Activated naive CD8-positive, alpha-beta T cell treated with anti-CD3 and anti-CD28 coated beads, Interleukin-2, amount 10 ng/mL, durations not matched to agents 7 days and 5 days (primary cell): Measurements from ENCODE around the gene ZNF770. TPM values are rescaled to one million over a fixed set of nuclear protein-coding genes. Genes with fewer than 3 reads are reported as not detected.
"Not testable (repeated sequence)": the region's sequence is repeated elsewhere in the genome, so short reads cannot be mapped to it uniquely, and the experiment has no call there.

ENCODE experiments used
- ATAC-seq: fragments of 150-1000 bp; cut with Tn5 transposase; one replicate; pipeline ENCODE4 v1.10.0; 2021; ENCODE audit warnings: low read depth, moderate library complexity
- POLR2A ChIA-PET: fragments of 350-600 bp; sonication (Branson Sonifier 250); formaldehyde crosslinking; loops from one replicate; lab custom pipeline; 2021; ENCODE audit warnings: antibody characterized with exemption; lab: Charles Lee
- DNase-seq: peaks from one replicate; pipeline ENCODE4 v3.0.0; 2021
- H3K27ac Mint-ChIP-seq: one replicate; pipeline ENCODE4 v1.8.0; 2022; ENCODE audit warnings: mild to moderate bottlenecking, mixed read lengths
- H3K27me3 Mint-ChIP-seq: one replicate; pipeline ENCODE4 v1.8.0; 2022; ENCODE audit warnings: mild to moderate bottlenecking, moderate library complexity, mixed read lengths
- H3K36me3 Mint-ChIP-seq: one replicate; pipeline ENCODE4 v1.8.0; 2021; ENCODE audit warnings: mild to moderate bottlenecking, mixed read lengths
- H3K4me1 Mint-ChIP-seq: one replicate; pipeline ENCODE4 v1.8.0; 2021; ENCODE audit warnings: mixed read lengths
- H3K4me3 Mint-ChIP-seq: one replicate; pipeline ENCODE4 v1.8.0; 2022; ENCODE audit warnings: mild to moderate bottlenecking, moderate library complexity, mixed read lengths
- H3K9me3 Mint-ChIP-seq: one replicate; pipeline ENCODE4 v1.8.0; 2021; ENCODE audit warnings: mixed read lengths
- total RNA-seq, 2 experiments: library from RNA; stranded (reverse); gene quantifications; one replicate each; pipeline ENCODE4 v1.2.3, GENCODE V29; 2021

The ZNF770 gene
- total RNA-seq, 2 experiments from 2014 or later = 43.3 to 50.2 TPM

DNA sequence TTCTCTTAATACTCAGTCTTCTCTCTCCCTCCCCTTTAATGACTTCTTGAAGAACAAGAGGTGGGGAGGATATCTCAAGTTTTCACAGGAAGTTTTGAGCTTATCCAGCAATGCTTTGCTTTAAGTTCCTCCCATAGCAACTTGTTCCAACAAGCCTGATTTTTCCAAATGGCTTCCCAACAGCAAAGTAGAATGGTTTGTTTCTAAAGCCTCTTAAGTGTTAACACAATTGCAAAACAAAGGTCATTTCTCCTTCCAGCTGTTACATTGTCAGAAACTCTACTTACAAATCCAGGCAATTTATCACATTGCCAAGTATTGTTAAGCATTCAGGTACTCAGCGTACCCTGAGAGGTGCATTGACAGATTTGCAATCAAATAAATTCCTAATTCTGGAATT lies 6.8 kb upstream of the ZNF770 start:
- Mint-ChIP-seq H3K27ac (no peak overlapping the region), H3K4me1 (peaks cover 11% of the 10 kb centered on the region), H3K4me3 (no peak overlapping the region), H3K27me3 (no peaks in the 10 kb centered on the region), H3K36me3 (no peaks in the 10 kb centered on the region), H3K9me3 (no peaks in the 10 kb centered on the region)
- DNase-seq = no peak
- no peak for ATAC-seq
- POLR2A ChIA-PET = no interaction called here

DNA sequence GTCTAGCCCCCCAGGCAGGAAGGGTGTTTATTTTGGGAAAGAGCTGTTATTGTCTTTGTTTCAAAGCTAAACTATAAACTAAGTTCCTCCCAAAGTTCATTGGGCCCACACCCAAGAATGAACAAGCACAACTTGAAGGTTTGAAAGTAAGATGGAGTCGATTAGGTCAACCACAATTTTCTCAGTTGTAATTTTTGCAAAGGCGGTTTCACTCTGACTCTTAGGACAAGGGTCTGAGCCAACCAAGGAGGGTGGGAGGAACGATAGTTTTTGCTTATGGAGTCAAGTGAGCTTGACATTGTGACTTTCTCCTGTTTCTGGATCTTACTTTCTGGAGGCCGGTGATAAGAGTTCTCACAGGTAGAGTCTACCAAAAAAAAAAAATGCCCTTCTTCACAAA lies 5.8 kb upstream of the ZNF770 start:
- ATAC-seq = no peak
- H3K4me1 Mint-ChIP-seq = peaks cover 14% of the 10 kb centered on the region
- H3K36me3 Mint-ChIP-seq = no peaks in the 10 kb centered on the region
- no peak for DNase-seq
- H3K27me3 Mint-ChIP-seq = no peaks in the 10 kb centered on the region
- H3K27ac Mint-ChIP-seq = peak overlapping the region; percentile 17
- no peaks in the 10 kb centered on the region for H3K9me3 Mint-ChIP-seq
- POLR2A ChIA-PET = interaction anchor here (1.3 kb wide), 1 partner anchor 24 kb away, joined by 4 read pairs; the partner anchor contains the start of gene AQR
- no peak overlapping the region for H3K4me3 Mint-ChIP-seq

DNA sequence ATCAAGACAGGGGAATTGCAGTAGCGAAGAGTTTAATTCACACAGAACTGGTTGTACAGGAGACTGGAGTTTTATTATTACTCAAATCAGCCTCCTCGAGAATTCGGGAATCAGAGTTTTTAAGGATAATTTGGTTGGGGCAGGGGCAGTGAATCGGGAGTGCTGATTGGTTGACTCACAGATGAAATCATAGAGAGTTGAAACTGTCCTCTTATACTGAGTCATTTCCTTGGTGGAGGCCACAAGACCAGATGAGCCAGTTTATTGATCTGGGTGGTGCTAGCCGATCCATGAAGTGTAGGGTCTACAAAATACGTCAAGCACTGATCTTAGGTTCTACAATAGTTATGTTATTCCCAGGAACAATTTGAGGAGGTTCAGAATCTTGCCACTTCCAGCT lies 5.3 kb upstream of the ZNF770 start:
- DNase-seq = no peak
- H3K36me3 Mint-ChIP-seq = no peaks in the 10 kb centered on the region
- ATAC-seq = no peak
- POLR2A ChIA-PET = interaction anchor here (1.3 kb wide), 1 partner anchor 23 kb away, joined by 4 read pairs; the partner anchor contains the start of gene AQR
- H3K9me3 Mint-ChIP-seq = no peaks in the 10 kb centered on the region
- peak overlapping the region; percentile 17 for H3K27ac Mint-ChIP-seq
- H3K4me1 Mint-ChIP-seq = peaks cover 14% of the 10 kb centered on the region
- no peak overlapping the region for H3K4me3 Mint-ChIP-seq
- H3K27me3 Mint-ChIP-seq = no peaks in the 10 kb centered on the region

DNA sequence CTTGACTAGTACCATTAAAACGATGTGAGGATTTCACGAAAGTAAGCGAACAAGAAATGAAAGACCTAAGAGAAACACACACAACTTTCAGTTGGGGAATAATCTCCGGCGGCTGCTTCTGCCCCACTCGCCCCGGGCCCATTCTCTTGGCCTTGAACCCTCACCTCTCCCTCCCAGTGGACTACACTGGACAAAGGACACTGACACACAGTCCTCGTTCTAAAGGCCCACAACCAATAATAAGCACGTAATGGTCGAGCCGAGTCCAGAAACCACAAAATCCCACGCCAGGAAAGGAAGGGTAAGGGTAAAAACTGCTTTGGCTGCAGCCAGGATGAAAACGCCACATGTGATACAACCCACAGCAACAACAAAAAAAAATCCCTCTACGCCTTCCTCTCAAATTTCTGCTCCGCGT lies 469 bp downstream of the ZNF770 start:
- Mint-ChIP-seq H3K4me1 (peaks cover 22% of the 10 kb centered on the region), H3K27me3 (no peaks in the 10 kb centered on the region), H3K27ac (peak overlapping the region; percentile 95), H3K4me3 (peak overlapping the region; percentile 94), H3K9me3 (no peaks in the 10 kb centered on the region), H3K36me3 (peaks cover 15% of the 10 kb centered on the region)
- DNase-seq (no peak), ATAC-seq (no peak)
- POLR2A ChIA-PET = interaction anchor here (0.7 to 3.3 kb wide), 11 partner anchors 11 to 886 kb away, joined by 3 to 85 read pairs (median 5); partner anchors contain the start of genes AQR, DPH6, EMC7 and KATNBL1

DNA sequence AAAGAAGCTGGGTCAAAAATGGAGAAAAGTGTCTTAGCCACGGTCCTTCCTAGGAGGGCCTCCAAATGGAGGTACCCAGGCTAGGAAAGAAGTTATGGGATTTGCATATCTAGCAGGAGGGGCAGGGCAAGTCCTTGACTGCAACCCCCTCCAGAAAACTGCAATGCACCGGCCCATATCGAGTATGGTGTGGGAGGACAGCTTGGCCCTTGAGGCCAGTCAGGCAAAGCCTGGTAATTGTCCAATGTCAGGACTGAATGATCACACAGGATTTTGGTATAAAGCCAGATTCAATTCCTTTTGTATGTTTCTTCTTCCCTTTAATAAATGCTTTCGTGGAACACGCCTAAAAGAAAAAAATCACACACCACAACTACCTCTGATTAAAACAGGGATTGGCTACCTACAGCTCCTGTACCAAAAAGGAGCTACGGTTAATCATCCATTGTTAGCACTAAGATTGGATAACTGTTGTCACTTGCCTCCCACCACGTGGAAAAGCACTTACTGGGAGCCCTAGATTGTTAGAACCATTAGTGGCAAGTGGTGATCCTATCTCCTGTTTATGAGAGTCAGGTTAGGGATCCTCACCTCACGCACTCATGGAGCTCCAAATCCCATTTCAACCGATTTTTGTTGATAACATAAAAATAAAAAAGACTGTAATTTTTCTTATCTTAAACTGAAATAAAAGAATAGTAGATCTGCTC lies 1.2 kb downstream of the ZNF770 start:
- ATAC-seq (no peak), DNase-seq (no peak)
- H3K27me3 Mint-ChIP-seq = no peaks in the 10 kb centered on the region
- POLR2A ChIA-PET = interaction anchor here (1.6 to 2.0 kb wide), 2 partner anchors 13 to 18 kb away, joined by 7 to 9 read pairs; partner anchors contain the start of gene AQR
- no peaks in the 10 kb centered on the region for H3K9me3 Mint-ChIP-seq
- H3K4me1 Mint-ChIP-seq = peaks cover 22% of the 10 kb centered on the region
- peak overlapping the region; percentile 95 for H3K27ac Mint-ChIP-seq
- H3K36me3 Mint-ChIP-seq = peaks cover 18% of the 10 kb centered on the region
- H3K4me3 Mint-ChIP-seq = peak overlapping the region; percentile 94

DNA sequence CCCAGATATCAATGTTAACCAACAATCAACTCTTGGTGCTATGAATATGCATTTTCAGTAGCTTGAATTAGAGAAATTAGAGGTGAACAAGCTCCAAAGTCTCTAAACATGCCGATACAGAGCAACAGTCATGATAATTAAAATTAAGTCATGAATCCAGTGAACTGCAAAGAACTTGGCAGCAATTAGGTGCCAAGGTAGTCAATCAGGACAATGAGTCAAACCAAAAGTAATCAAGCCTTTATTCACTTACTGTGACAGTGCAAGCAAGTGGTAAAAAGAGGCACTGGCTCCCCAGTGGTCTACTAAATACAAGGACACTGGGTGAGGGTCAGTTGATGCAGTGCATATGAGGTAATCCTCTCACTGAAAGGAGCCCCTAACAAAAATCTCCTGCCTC lies 1.8 kb downstream of the ZNF770 start:
- POLR2A ChIA-PET = interaction anchor here (1.6 kb wide), 1 partner anchor 17 kb away, joined by 9 read pairs; the partner anchor contains the start of gene AQR
- no peak for ATAC-seq
- no peak for DNase-seq
- Mint-ChIP-seq H3K4me3 (peak overlapping the region; percentile 94), H3K36me3 (peaks cover 18% of the 10 kb centered on the region), H3K4me1 (peaks cover 22% of the 10 kb centered on the region), H3K9me3 (no peaks in the 10 kb centered on the region), H3K27ac (peak overlapping the region; percentile 95), H3K27me3 (no peaks in the 10 kb centered on the region)

DNA sequence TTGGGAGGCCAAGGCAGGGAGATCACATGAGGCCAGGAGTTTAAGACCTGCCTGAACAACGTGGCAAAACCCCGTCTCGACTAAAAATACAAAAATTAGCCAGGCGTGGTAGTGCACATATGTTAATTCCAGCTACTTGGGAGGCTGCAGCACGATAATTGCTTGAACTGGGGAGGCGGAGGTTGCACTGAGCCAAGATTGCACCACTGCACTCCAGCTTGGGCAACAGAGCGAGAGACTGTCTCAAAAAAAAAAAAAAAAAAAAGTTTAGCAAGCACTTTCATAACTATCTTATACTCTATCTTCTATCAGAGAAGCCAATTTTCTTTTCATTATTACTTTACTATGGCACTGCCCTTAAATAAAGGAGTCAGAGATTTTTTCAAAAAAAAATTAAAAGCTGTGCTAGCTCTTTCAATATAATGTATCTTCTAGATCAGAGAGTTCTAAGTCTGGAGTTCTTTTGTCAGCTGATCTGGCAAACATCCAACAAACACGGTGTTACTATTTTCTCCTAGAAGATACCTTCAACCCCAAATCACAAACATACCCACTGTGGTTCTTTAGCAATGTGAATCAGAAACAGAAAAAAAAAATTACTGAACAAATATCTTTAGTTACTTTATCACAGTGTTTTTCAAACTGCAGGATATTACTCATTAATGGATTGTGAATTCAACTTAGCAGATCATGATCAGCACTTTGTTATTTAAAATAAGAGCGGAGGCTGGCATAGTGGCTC lies 3.0 kb downstream of the ZNF770 start:
- ATAC-seq (no peak), DNase-seq (no peak)
- H3K27me3 Mint-ChIP-seq = no peaks in the 10 kb centered on the region
- peaks cover 22% of the 10 kb centered on the region for H3K4me1 Mint-ChIP-seq
- POLR2A ChIA-PET = interaction anchor here (1.2 kb wide), 1 partner anchor 15 kb away, joined by 5 read pairs; the partner anchor contains the start of gene AQR
- H3K27ac Mint-ChIP-seq = peak overlapping the region; percentile 54
- no peaks in the 10 kb centered on the region for H3K9me3 Mint-ChIP-seq
- H3K36me3 Mint-ChIP-seq = peaks cover 18% of the 10 kb centered on the region
- peak overlapping the region; percentile 44 for H3K4me3 Mint-ChIP-seq

DNA sequence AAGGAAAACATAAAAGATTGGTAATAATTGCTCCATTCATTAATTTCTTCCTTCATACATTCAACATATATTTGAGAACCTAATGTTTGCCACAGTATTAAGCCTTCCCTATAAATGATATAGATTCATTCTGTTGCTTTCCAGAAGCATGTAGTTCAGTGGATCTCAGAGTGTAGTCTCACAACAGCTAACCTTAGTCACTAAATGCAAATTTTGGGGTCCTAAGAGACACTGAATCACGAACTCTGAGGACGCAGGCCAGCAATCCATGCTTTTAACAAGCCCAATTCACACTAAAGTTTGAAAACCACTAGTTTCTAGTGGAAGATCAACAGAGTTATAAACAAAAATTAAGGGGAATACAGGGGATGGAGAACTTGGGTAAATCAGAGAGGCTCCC lies 11.3 kb downstream of the ZNF770 start:
- H3K36me3 Mint-ChIP-seq = peaks cover 4% of the 10 kb centered on the region

DNA sequence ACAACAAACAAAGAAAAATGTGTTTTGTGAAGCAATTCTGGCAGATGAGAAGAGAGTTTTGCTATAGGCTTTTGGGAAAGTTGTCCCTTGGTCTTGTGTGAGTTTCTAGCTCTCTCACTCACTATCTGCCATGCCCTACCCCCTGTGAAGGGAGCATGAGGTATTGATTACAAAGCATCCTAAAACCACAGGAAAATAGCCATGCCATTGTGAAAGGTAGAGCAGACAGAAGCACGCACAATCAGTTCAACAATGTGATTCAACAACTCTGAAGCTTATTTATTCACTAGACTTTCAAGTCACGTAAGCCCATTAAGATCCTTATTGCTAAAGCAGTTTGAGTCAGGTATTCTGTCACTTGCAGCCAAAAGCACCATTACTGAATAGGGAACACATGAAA lies 12.0 kb downstream of the ZNF770 start:
- ATAC-seq (no peak), DNase-seq (no peak)
- Mint-ChIP-seq H3K9me3 (no peaks in the 10 kb centered on the region), H3K36me3 (peaks cover 4% of the 10 kb centered on the region), H3K4me1 (peaks cover 2% of the 10 kb centered on the region), H3K27ac (no peak overlapping the region), H3K4me3 (no peak overlapping the region), H3K27me3 (no peaks in the 10 kb centered on the region)
- POLR2A ChIA-PET = interaction anchor here (1.7 kb wide), 1 partner anchor 12 kb away, joined by 6 read pairs; the partner anchor contains the start of gene ZNF770

More for the DNA sequence above, 11.3 kb downstream of the ZNF770 start:
- DNase-seq = no peak
- H3K27ac Mint-ChIP-seq = no peak overlapping the region
- H3K4me3 Mint-ChIP-seq = no peak overlapping the region
- peaks cover 4% of the 10 kb centered on the region for H3K4me1 Mint-ChIP-seq
- no peak for ATAC-seq
- POLR2A ChIA-PET = interaction anchor here (1.7 kb wide), 1 partner anchor 11 kb away, joined by 6 read pairs; the partner anchor contains the start of gene ZNF770
- no peaks in the 10 kb centered on the region for H3K9me3 Mint-ChIP-seq
- no peaks in the 10 kb centered on the region for H3K27me3 Mint-ChIP-seq

DNA sequence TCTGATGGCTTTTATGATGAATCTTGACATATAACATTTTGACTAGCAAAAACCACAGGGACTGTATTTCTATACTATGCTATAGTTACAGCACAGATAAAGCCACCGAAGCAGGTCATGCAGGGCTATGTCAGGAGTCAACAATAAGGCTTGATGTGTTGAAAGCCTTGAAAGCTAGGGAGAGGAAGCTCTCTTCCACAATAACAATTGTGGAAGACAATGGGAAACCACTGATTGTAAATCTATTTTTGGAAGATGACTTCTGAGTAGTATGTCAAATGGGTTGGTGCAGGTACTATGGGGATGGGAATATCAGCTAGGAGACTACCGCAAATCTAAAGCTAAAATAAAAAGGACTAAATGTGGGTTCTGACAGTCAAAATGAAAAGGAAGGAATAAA lies 14.6 kb downstream of the ZNF770 start:
- Mint-ChIP-seq H3K9me3 (no peaks in the 10 kb centered on the region), H3K4me3 (no peak overlapping the region), H3K27me3 (no peaks in the 10 kb centered on the region), H3K27ac (no peak overlapping the region), H3K36me3 (peaks cover 6% of the 10 kb centered on the region), H3K4me1 (peaks cover 6% of the 10 kb centered on the region)
- POLR2A ChIA-PET = interaction anchor here (1.5 kb wide), 1 partner anchor 15 kb away, joined by 7 read pairs; the partner anchor contains the start of gene ZNF770
- ATAC-seq (no peak), DNase-seq (no peak)

DNA sequence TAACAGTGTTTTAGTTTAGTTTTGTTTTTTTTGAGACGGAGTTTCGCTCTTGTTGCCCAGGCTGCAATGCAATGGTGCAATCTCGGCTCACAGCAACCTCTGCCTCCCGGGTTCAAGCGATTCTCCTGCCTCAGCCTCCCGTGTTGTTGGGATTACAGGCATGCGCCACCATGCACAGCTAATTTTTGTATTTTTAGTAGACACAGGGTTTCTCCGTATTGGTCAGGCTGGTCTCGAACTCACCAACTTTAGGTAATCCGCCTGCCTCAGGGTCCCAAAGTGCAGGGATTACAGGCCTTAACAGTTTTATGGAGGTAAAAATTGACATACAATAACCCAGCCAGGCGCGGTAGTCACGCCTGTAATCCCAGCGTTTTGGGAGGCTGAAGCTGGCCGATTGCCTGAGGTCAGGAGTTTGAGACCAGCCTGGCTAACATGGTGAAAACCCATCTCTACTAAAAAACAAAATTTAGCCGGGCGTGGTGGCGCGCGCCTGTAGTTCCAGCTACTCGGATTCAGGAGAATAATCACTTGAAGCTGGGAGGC lies 17.9 kb downstream of the ZNF770 start:
- H3K27me3 Mint-ChIP-seq, ATAC-seq, DNase-seq, H3K9me3 Mint-ChIP-seq: not testable (repeated sequence)
- peak overlapping the region; percentile 87 for H3K27ac Mint-ChIP-seq
- peak overlapping the region; percentile 95 for H3K4me3 Mint-ChIP-seq
- H3K36me3 Mint-ChIP-seq = peaks cover 11% of the 10 kb centered on the region
- peaks cover 21% of the 10 kb centered on the region for H3K4me1 Mint-ChIP-seq
- POLR2A ChIA-PET = interaction anchor here (1.0 to 3.0 kb wide), 6 partner anchors 15 to 951 kb away, joined by 3 to 85 read pairs (median 4); partner anchors contain the start of genes GOLGA8B and ZNF770

DNA sequence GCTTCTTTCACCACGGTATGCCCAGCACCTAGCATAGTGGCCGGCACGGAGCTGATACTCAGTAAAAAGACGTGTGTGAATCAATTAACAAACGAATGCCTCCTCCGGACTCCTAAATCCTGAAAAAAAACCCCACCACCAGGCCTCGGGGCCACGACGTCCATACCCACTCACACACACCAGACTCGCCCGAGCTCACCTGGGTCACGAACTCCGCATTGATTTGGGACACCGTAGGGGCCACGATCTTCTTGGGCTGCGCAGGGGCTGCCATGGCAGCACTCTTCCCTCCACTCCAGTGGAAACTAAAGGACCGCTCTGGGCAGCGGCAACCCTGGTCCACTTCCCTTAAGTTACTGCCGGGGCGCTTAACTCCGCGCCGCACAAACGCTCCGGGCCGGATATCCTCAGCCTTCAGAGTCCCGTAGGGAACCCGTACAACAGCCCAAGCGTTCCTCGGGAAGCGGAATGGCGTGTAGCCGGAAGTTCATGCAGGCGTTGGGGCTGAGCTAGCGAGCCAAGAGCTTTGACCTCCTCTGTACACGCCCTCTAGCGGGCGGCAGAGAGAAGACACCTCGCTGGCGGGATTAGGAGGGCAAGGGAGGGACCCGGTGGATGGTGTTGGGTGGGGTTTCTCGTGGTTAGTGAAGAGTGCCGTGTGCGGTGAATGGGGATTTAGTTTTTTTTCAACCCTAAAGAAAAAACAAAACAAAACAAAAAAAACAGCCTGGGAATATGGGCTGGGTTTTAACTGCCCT lies 18.6 kb downstream of the ZNF770 start, which contains the start of gene AQR:
TSS of gene AQR (minus strand) at position 403 of the 758 bp plus-strand sequence. CDS start at position 274, 129 bp downstream.
- POLR2A ChIA-PET = interaction anchor here (1.0 to 3.0 kb wide), 6 partner anchors 16 to 951 kb away, joined by 3 to 85 read pairs (median 4); partner anchors contain the start of genes GOLGA8B and ZNF770
- Mint-ChIP-seq H3K4me1 (peaks cover 22% of the 10 kb centered on the region), H3K27me3 (no peaks in the 10 kb centered on the region), H3K9me3 (no peaks in the 10 kb centered on the region), H3K4me3 (peak within 1 kb of the TSS; percentile 95), H3K27ac (peak within 1 kb of the TSS; percentile 87), H3K36me3 (peaks cover 11% of the 10 kb centered on the region)
- ATAC-seq = peak; percentile 95
- peak; percentile 85 for DNase-seq
